Nucleus accumbens (tissue), 56 donors: ENCODE data around the gene NXPH2.
A peak's percentile ranks its signal among the peaks of the same experiment; 100 is the strongest.

ENCODE experiments used
- DNase-seq, 56 donors: peaks; one replicate each; lab custom pipeline; 2025; lab: John Stamatoyannopoulos, UW

Gene NXPH2

DNA sequence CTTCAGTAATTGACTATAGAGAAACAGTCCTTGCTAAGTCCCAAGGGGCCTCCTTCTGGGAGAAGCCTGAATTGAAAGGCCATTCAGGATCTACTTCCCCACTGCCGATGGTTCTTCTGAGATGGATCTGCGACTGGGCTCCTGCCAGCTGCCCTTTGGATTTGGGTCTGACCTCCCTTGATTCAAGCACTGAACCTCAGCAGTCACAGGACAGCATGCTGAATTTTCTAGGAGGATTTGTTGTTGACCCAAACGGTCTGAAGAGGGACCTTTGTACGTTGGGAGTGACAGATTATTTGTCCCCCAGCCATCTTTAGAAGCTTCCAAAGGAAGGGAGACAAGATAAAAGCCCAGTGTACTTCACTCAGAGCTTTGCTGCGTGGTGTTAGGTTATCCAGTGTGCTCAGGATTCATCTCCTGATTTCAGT lies 67.1 kb downstream of the NXPH2 start:
- no peak for DNase-seq

DNA sequence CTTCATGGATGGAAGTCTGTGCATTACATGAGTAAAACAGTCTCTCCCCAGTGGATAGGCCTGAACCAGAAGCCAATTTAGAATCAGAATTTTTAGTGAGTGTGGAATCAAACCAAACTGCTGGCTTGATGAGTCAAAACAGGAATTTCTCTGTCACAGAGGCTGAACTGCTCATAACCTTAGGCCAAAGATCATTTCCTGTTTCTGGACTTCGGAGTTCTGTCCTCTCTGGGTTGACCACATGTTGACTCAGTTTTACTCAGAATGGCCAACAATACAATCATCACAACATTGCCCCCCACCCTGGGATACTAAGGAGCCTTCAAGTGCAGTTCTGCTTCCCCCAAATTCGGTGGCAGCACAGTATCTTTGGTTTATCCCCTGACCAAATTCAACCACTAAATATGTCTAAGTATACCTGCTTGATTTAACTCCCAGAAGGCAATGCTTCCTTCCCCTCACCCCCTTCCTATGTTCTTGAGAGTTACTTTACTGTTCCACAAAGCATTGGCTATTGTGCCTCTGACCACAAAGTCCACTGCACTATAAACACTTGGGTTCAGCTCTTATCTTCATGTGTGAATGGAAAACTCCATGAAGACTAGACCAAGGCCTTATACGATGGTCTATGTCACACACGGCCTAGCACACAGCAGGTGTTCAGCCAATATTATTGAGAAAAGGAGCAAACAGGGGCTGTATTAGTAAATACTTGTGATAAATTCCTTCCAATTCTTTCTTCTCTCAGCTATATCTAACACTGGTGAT lies 67.8 kb downstream of the NXPH2 start:
- no peak for DNase-seq

- DNase-seq = no peak
Measured at GRCh38 chr2:138711812-138712211, 68.4 kb downstream of the NXPH2 start.

GRCh38 chr2:138708682-138709241 lies 71.4 kb downstream of the NXPH2 start:
- DNase-seq = peak in 2 of 56 donors; percentile 4 to 5

GRCh38 chr2:138707392-138708074 lies 72.7 kb downstream of the NXPH2 start:
- DNase-seq = no peak

DNA sequence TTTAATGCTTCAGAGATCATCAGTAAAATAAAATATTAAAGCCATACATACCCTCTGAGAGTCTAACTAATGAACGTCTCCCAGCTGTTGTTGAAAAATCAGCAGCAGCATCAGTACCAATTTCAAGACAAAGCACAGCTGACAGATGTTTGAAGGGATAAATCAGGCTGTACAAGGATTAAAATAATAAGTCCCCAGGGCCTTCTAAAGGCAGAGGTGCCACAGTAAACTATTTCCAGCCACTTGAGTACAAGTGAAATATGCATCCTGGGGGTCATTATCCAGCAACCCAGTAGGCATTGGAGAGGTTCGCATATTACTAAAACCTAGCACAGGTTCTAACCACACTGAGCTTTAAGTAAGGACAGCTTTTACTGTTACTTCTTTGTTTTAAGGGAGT lies 76.9 kb downstream of the NXPH2 start:
- no peak for DNase-seq

- DNase-seq = no peak
Measured at GRCh38 chr2:138700716-138701115, 79.5 kb downstream of the NXPH2 start.

- no peak for DNase-seq
Measured at GRCh38 chr2:138699421-138699820, 80.8 kb downstream of the NXPH2 start.

DNA sequence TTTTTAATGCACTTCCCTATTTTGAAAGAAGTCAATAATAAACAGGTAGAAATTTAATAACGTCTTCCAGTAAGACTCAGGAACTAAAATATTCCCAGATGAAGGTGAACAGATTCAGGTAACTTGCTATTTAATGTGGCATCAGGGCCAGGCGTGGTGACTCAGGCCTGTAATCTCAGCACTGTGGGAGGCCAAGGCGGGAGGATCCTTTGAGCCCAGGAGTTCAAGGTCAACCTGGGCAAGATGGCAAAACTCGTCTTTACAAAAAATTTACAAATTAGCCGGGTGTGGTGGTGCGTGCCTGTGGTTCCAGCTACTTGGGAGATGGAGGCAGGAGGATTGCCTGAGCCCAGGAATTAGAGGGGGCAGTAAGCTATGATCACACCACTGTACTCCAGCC lies 81.8 kb downstream of the NXPH2 start:
- DNase-seq = no peak

DNA sequence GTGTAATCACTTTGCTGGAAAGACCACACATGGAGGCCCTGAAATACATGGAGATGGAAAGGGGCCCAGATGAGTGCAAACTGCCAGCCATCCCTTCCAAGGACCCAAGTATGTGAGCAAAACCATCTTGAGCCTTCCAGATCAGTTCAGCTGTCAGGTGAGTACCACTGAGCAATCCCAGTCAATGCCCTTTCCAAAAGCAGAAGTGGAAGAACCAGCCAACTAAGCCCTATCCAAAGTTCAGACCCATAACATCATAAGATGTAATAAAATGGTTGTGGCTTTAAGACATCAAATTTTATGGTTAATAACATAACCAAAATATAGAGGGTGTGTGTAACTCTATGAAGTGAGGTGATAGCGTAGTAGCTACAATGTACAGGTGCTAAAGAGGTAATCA lies 88.5 kb downstream of the NXPH2 start:
- no peak for DNase-seq

GRCh38 chr2:138689705-138690104 lies 90.5 kb downstream of the NXPH2 start:
- peak in 1 of 56 donors; percentile 0 for DNase-seq

DNA sequence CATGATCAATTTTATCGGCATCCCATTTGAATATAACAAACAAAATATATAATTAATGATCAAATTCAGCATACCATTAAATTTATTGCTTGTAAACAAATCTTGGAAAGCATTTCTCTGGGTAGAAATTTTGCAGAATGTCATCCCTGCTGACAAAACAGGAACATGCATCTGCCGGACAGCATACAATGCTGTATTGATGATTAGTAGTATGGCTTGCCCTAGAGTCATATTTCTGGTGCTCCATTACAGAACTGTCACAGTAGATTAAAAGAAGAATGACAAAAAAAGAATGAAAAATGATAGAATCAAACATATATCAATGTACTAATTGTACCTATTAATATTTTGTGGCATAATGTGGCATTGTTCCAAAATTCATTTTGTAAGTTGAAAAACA lies 98.0 kb downstream of the NXPH2 start:
- no peak for DNase-seq

DNA sequence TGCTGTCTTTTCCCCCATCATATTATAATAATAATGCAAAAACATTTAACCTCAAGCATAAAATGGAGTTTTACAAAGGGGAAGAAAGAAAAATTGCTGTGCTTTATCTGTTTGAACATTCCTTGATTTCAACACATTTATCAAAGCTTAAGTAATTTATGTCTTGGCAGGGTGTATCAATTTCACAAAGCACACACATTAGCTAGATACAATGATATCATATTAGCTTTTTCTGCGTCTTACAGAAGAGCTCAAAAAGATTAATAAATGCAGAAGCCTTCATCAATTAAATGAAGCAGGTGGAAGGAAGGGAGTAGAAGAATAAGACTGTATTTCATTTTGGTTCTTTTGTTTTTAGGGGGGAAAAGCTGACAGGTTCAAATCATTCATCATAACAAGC lies 103.0 kb downstream of the NXPH2 start:
- DNase-seq = no peak

- DNase-seq = no peak
Measured at GRCh38 chr2:138676619-138677021, 103.6 kb downstream of the NXPH2 start.

GRCh38 chr2:138671566-138671965 lies 108.6 kb downstream of the NXPH2 start:
- no peak for DNase-seq

DNA sequence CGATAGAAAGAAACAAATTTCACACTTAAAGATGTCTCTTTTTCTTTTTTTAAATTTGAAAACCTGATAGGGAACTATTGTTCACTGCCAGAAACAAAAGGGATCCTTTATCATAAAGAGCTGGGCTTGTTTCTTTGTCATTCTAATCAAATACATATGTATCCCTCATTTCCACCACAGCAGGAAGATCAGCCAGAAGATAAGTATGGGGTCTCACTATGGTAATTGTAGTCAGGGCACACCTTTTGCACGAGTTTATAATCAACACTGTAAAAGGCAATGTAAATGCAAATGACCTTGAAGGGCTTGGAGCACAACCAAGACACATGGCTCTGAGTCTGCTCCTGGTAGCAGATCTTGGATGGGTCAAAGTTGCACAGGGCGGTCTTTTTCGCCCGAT lies 109.5 kb downstream of the NXPH2 start:
- DNase-seq = no peak

- DNase-seq = no peak
Measured at GRCh38 chr2:138665937-138666336, 114.3 kb downstream of the NXPH2 start.

GRCh38 chr2:138658187-138658894 lies 121.8 kb downstream of the NXPH2 start:
- no peak for DNase-seq

DNA sequence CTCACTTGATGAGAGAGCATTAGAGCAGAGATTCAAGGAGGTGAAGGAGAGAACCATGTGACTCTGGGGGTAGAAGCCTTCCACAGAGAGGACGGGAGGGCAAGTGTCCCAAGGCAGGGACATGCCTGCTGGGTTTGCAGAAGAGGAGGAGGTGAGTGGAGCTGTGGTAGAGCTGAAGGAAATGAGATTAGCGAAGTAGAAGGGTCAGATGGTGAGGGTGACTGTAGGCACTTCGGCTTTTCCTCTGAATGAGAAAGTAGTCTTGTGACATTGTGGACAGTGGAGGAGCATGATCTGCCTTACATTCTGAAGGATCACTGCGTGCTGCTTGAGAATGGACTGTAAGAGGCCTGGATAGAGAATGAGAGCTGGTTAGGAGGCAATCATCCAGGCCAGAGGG lies 126.0 kb downstream of the NXPH2 start:
- no peak for DNase-seq

DNA sequence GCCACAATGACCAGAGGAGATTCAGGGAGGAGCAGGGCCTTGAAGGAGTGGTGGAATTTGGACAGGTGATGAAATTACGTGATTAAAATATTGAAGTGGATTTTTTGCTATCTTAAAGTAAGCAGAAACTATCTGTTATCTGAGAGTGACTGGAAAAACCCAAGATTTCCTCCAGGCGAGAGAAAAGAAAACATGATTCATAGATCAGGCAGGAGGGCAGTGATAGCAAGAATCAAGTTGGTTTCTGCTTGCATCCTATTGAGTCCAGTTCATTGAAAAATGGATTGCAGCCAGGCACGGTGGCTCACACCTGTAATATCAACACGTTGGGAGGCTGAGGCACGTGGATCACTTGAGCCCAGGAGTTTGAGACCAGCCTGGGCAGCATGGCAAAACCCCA lies 127.8 kb downstream of the NXPH2 start:
- no peak for DNase-seq

- no peak for DNase-seq
Measured at GRCh38 chr2:138649571-138649970, 130.6 kb downstream of the NXPH2 start.
